ENCODE measurements around the gene MKNK1. TPM values are rescaled to one million over a fixed set of nuclear protein-coding genes. Genes with fewer than 3 reads are reported as not detected.

Gene MKNK1
- total and polyA plus RNA-seq, 2 of the 4 experiments (the other 2 are of a cell fraction), result 14.3 to 35.2 TPM

DNA sequence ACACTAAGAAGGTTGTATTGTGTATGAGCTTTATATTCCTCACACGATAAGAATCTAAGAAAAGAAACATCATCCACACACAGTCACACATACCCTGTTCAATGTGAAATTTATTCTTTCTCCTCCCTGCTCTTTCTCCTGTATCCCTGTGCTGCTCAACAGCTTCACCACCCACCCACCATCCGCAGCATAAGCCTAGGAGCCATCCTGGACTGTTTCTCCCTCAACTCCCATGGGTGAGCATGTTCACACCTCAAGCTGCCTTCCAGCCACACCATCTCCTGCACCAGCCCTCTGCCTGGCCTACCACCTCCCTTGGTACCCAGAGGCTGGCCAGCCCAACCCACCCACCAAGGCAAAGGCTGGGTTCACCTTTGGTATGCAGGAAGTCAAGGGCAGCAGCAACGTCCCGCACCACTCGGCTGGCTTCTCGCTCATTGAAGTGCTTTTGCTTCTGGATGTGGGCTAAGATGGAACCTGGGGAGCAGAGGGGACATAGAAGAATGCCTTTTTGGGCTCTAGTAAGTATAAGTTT is 32.3 kb downstream of the MKNK1 start:
- DNase-seq (no peak), ATAC-seq (ENCODE audit: low read depth) (no peak)
- no peak overlapping the region for H2BK5ac ChIP-seq (ENCODE audit: low read depth, low read length, poor library complexity, severe bottlenecking)
- dilution Hi-C loops (cut with HindIII; ENCODE audit: low sequenced_read_pairs, unreplicated experiment) (no loop called here), intact Hi-C loops (cut with micrococcal nuclease) (no loop called here), in situ Hi-C loops (cut with MboI; ENCODE audit: low sequenced_read_pairs) (no loop called here)
- no peak overlapping the region for H3K23ac ChIP-seq (ENCODE audit: low read depth, low read length)
- no peak overlapping the region for H4K5ac ChIP-seq (ENCODE audit: low read depth, low read length)
- POLR2A ChIA-PET (ENCODE audit: unreplicated experiment), result no interaction called here
- no peak overlapping the region for H3K27ac ChIP-seq (ENCODE audit: insufficient read depth, low read length)
- H4K91ac ChIP-seq (ENCODE audit: insufficient read depth, low read depth, low read length), result no peak overlapping the region
- no peak overlapping the region for H3K18ac ChIP-seq (ENCODE audit: low read depth, low read length)
- no peak for TF ChIP-seq SMC3 (IDR thresholded peaks at IDR 0.05; ENCODE audit: low read depth, low read length)
- TF ChIP-seq NFE2L2 (IDR thresholded peaks at IDR 0.05; ENCODE audit: low read depth, low read length), result no peak
- TF ChIP-seq, protein P1, sequence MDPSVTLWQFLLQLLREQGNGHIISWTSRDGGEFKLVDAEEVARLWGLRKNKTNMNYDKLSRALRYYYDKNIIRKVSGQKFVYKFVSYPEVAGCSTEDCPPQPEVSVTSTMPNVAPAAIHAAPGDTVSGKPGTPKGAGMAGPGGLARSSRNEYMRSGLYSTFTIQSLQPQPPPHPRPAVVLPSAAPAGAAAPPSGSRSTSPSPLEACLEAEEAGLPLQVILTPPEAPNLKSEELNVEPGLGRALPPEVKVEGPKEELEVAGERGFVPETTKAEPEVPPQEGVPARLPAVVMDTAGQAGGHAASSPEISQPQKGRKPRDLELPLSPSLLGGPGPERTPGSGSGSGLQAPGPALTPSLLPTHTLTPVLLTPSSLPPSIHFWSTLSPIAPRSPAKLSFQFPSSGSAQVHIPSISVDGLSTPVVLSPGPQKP (IDR thresholded peaks at IDR 0.05; ENCODE audit: borderline replicate concordance, low read depth, low read length), result no peak
- TF ChIP-seq, protein P2, sequence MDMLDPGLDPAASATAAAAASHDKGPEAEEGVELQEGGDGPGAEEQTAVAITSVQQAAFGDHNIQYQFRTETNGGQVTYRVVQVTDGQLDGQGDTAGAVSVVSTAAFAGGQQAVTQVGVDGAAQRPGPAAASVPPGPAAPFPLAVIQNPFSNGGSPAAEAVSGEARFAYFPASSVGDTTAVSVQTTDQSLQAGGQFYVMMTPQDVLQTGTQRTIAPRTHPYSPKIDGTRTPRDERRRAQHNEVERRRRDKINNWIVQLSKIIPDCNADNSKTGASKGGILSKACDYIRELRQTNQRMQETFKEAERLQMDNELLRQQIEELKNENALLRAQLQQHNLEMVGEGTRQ (IDR thresholded peaks at IDR 0.05; ENCODE audit: low read depth, low read length), result no peak
- TF ChIP-seq BHLHE40 (IDR thresholded peaks at IDR 0.05; ENCODE audit: low read depth, low read length), result no peak
- TF ChIP-seq, protein P3, sequence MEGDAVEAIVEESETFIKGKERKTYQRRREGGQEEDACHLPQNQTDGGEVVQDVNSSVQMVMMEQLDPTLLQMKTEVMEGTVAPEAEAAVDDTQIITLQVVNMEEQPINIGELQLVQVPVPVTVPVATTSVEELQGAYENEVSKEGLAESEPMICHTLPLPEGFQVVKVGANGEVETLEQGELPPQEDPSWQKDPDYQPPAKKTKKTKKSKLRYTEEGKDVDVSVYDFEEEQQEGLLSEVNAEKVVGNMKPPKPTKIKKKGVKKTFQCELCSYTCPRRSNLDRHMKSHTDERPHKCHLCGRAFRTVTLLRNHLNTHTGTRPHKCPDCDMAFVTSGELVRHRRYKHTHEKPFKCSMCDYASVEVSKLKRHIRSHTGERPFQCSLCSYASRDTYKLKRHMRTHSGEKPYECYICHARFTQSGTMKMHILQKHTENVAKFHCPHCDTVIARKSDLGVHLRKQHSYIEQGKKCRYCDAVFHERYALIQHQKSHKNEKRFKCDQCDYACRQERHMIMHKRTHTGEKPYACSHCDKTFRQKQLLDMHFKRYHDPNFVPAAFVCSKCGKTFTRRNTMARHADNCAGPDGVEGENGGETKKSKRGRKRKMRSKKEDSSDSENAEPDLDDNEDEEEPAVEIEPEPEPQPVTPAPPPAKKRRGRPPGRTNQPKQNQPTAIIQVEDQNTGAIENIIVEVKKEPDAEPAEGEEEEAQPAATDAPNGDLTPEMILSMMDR (conservative IDR thresholded peaks at IDR 0.05; ENCODE audit: low read depth, low read length), result no peak
- H3K36me3 ChIP-seq (ENCODE audit: control insufficient read depth, insufficient read depth, low read length), result peaks cover 23% of the 10 kb centered on the region
- no peak overlapping the region for H3K56ac ChIP-seq (ENCODE audit: extremely low read depth, insufficient read depth, low read length)
- no peaks in the 10 kb centered on the region for H3K27me3 ChIP-seq (ENCODE audit: control insufficient read depth, insufficient read depth, low read length)
- no peak overlapping the region for H2AFZ ChIP-seq (replicated peaks; ENCODE audit: low read length, poor library complexity)
- H3K9me3 ChIP-seq (ENCODE audit: control insufficient read depth, insufficient read depth, low read length), result no peaks in the 10 kb centered on the region
- no peak overlapping the region for H3K14ac ChIP-seq (replicated peaks; ENCODE audit: low read depth, low read length)
- no peak overlapping the region for H3K4me3 ChIP-seq (ENCODE audit: insufficient read depth, low read depth, low read length)
- no peak overlapping the region for H2BK20ac ChIP-seq (ENCODE audit: low read depth, low read length)
- no peaks in the 10 kb centered on the region for H4K20me1 ChIP-seq (ENCODE audit: insufficient read depth, low read length)
- H3K4me2 ChIP-seq (ENCODE audit: low read depth, low read length), result no peak overlapping the region
- no peak overlapping the region for H2AK5ac ChIP-seq (ENCODE audit: low read depth, low read length)
- no peak overlapping the region for H2AK9ac ChIP-seq (replicated peaks; ENCODE audit: low read depth, low read length, poor library complexity)
- H2BK120ac ChIP-seq (ENCODE audit: low read depth, low read length), result no peak overlapping the region
- H4K8ac ChIP-seq (ENCODE audit: low read depth in 2 of 2, low read length in 2 of 2), result no peak overlapping the region
- no peak overlapping the region for H3K4ac ChIP-seq (ENCODE audit: low read depth, low read length)
- 88% methylated on average over 1 of the region's 6 CpGs; no CpG with 5 or more reads in 1 of the 2 experiments for WGBS, 2 experiments (ENCODE audit: extremely low coverage in 2 of 2, insufficient read length in 1 of 2)
- no TSS peak for BruUV-seq (replicated peaks)
- CTCF ChIA-PET, result no interaction called here
- H3K4me1 ChIP-seq (ENCODE audit: control insufficient read depth, insufficient read depth, low read length), result peaks cover 2% of the 10 kb centered on the region; the same call in 1 of the 2 replicates
- H3K9ac ChIP-seq (ENCODE audit: low read depth, low read length), result no peak overlapping the region
- H3K79me1 ChIP-seq (ENCODE audit: low read depth in 1 of 2, low read length in 2 of 2), result no peaks in the 10 kb centered on the region
- no peak overlapping the region for H2BK15ac ChIP-seq (ENCODE audit: low read depth, low read length)
- peaks cover 8% of the 10 kb centered on the region for H3K9me1 ChIP-seq (ENCODE audit: insufficient read depth, low read length)

All from IMR-90 (cell line).